Measurements from ENCODE around the gene EPB41L4A.

DNA sequence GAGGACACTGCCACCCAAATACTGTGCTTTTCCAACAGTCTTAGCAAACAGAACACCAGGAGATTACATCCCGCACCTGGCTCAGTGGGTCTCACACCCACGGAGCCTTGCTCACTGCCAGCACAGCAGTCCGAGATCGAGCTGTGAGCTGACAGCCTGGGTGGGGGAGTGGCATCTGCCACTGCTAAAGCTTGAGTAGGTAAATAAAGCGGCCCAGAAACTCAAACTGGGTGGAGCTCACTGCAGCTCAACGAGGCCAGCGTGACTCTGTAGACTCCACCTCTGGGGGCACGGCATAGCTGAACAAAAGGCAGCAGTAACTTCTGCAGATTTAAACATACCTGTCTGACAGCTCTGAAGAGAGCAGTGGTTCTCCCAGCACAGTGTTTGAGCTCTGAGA is 28.8 kb downstream of the EPB41L4A start:
- no peak for TF ChIP-seq CTCF (IDR thresholded peaks at IDR 0.05)
- no peak for TF ChIP-seq POLR2A (IDR thresholded peaks at IDR 0.05)
- TF ChIP-seq EP300 (IDR thresholded peaks at IDR 0.05), result no peak

All from ovary (tissue), 3 donors.